Prostate gland (tissue), 2 donors: Measurements from ENCODE around the gene GABARAP. TPM values are rescaled to one million over a fixed set of nuclear protein-coding genes. Genes with fewer than 3 reads are reported as not detected.

Source experiments
- DNase-seq: peaks from one replicate; pipeline ENCODE4 v3.0.0-alpha.2; 2019; ENCODE audit warnings: low spot score
- H3K27ac ChIP-seq, 2 donors: fragments of 200-600 bp; sonication (generic); 2 replicates each; pipeline ENCODE4 v1.5.1; 2017 to 2019
- H3K27me3 ChIP-seq: fragments of 200-600 bp; sonication (generic); replicated peaks from 2 replicates; pipeline ENCODE4 v1.5.1; 2019; ENCODE audit not compliant: insufficient read depth
- H3K36me3 ChIP-seq, 2 donors: fragments of 200-600 bp; sonication (generic); 1 replicate in 1 of 2; 2 replicates in 1 of 2; pipeline versions ENCODE4 v1.5.1 to v1.8.1; 2017 to 2019
- H3K4me1 ChIP-seq: fragments of 200-600 bp; sonication (generic); replicated peaks from 2 replicates; pipeline ENCODE4 v1.5.1; 2019
- H3K4me3 ChIP-seq, 2 donors: fragments of 200-600 bp; sonication (generic); 2 replicates each; pipeline ENCODE4 v1.5.1; 2017 to 2019
- H3K9me3 ChIP-seq: fragments of 200-600 bp; sonication (generic); 2 replicates; pipeline ENCODE4 v1.5.1; 2017
- POLR2A ChIP-seq: fragments of 450-650 bp; IDR thresholded peaks from one replicate; pipeline ENCODE4 v1.6.1; 2016; ENCODE audit warnings: antibody characterized with exemption, mild to moderate bottlenecking
- POLR2AphosphoS5 ChIP-seq: sonication (generic); formaldehyde crosslinking; IDR thresholded peaks from one replicate; pipeline ENCODE4 v1.6.1; 2017; ENCODE audit warnings: antibody characterized with exemption
- WGBS: methylation state at CpG from one replicate; pipeline ENCODE4 v1.1.5; 2018; 5-methylcytosine and 5-hydroxymethylcytosine counted together
- intact Hi-C: fragments of 100-400 bp; cut with DNase I; formaldehyde crosslinking; loops from one replicate; pipeline ENCODE4 v1.14.2; 2022
- total RNA-seq, 2 donors: library from RNA; depleted of rRNA; stranded (reverse); fragments of >200 nt; gene quantifications; one replicate each; pipeline ENCODE4 v1.1.0, GENCODE V29; 2016
- TF ChIP-seq, protein P1 (sequence below), 4 experiments: fragments of 200-600 bp in 2 of 4; fragments of 450-650 bp in 2 of 4; sonication (generic) in 2 of 4; IDR thresholded peaks; 1 replicate in 3 of 4; 2 replicates in 1 of 4; pipeline ENCODE4 v1.5.1; 2016 to 2019; ENCODE audit warnings: antibody characterized with exemption in 4 of 4, mild to moderate bottlenecking in 2 of 4, moderate library complexity in 2 of 4

Gene GABARAP
- 100 to 1,000 TPM; 493 to 527 TPM for total RNA-seq

DNA sequence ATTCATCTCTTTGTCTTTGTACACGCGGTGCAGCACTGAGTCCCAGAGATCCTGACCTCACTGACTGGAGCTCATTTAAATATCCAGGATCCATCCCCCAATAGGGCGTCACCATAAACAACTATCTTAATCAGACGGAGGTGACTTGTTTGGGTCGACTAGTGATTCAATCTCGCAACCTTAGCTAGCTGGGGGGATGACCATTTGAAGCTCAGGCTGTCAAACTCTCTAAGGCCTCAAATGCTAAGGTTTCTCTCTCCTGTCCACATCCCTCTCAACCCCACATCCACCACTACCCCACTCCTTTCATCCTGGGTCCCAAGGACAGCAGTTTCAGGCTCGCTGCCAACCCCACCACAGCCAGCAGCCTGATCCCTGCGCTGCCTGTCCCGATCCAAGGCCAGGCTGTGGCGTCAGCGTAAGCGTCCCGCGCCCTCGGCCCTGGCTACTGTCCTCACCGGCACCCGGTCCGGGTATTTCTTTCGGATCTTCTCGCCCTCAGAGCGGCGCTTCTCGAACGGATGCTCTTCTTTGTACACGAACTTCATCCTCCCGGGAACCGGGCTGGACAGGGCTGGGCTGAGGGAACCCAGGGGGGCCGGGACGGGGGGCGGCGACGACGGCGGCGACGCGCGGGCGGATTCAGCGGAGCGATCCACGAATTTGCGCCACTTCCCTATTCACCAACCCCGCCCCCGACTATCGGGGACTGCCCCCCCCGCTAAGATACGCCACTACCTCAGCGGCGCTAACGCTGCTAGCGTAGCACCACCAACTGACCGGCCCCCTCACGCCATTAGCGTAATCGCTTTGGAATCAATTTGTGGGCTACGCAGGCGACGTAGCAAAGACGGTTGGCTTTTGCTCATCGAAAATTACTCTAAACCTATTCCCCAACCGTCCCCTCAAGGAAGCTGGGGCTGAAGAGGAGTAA is at the start of gene GABARAP:
GABARAP (minus strand) TSS at position 667 of the 934 bp plus-strand sequence; CDS start at position 548, 119 bp downstream.
- Histone ChIP-seq H3K27me3 (no peaks in the 10 kb centered on the region), H3K36me3 (peaks cover 0 to 18% of the 10 kb centered on the region in 2 donors), H3K4me1 (peaks cover 14% of the 10 kb centered on the region), H3K9me3 (no peaks in the 10 kb centered on the region), H3K27ac (peak within 1 kb of the TSS; percentile 98), H3K4me3 (peak within 1 kb of the TSS; percentile 76 to 84)
- intact Hi-C loops, result no loop called here
- TF ChIP-seq POLR2AphosphoS5 (peak; percentile 21), POLR2A (peak; percentile 76)
- TF ChIP-seq, protein P1, sequence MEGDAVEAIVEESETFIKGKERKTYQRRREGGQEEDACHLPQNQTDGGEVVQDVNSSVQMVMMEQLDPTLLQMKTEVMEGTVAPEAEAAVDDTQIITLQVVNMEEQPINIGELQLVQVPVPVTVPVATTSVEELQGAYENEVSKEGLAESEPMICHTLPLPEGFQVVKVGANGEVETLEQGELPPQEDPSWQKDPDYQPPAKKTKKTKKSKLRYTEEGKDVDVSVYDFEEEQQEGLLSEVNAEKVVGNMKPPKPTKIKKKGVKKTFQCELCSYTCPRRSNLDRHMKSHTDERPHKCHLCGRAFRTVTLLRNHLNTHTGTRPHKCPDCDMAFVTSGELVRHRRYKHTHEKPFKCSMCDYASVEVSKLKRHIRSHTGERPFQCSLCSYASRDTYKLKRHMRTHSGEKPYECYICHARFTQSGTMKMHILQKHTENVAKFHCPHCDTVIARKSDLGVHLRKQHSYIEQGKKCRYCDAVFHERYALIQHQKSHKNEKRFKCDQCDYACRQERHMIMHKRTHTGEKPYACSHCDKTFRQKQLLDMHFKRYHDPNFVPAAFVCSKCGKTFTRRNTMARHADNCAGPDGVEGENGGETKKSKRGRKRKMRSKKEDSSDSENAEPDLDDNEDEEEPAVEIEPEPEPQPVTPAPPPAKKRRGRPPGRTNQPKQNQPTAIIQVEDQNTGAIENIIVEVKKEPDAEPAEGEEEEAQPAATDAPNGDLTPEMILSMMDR (IDR thresholded peaks at IDR 0.05), result peak in 1 of 4 experiments; percentile 6
- whole genome bisulfite sequencing, result under 1% methylated on average over 58 of the region's 62 CpGs
- DNase-seq, result peak; percentile 93

DNA sequence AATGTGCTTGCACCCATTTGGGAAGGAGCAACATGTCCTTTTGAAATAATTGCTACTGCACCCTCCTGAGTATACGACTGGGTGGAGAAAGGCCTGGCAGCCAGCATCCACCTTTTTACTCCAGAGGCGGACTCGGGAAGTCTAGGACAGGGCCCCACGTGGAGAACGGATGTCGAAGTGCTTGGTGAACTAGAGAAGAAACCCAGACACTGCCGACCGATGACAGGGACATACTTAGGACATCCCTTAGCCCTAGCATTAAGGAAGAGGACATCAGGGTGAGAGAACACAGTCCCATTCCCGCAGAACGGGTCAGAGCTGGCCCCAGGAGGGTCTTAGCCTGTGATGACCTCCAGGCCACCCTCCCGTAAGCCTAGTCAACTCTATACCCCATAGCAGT is 48.4 kb upstream of the GABARAP start:
- peaks cover 10% of the 10 kb centered on the region for H3K4me1 ChIP-seq
- no peaks in the 10 kb centered on the region for H3K9me3 ChIP-seq
- H3K27me3 ChIP-seq, result no peaks in the 10 kb centered on the region
- H3K27ac ChIP-seq, result no peak overlapping the region
- H3K36me3 ChIP-seq, result no peaks in the 10 kb centered on the region
- no peak overlapping the region for H3K4me3 ChIP-seq
- intact Hi-C loops, result no loop called here
- TF ChIP-seq POLR2A (no peak), POLR2AphosphoS5 (no peak)
- TF ChIP-seq, protein P1 (IDR thresholded peaks at IDR 0.05), result no peak
- DNase-seq, result no peak
- WGBS, result 73% methylated on average over 11 of the region's 11 CpGs

DNA sequence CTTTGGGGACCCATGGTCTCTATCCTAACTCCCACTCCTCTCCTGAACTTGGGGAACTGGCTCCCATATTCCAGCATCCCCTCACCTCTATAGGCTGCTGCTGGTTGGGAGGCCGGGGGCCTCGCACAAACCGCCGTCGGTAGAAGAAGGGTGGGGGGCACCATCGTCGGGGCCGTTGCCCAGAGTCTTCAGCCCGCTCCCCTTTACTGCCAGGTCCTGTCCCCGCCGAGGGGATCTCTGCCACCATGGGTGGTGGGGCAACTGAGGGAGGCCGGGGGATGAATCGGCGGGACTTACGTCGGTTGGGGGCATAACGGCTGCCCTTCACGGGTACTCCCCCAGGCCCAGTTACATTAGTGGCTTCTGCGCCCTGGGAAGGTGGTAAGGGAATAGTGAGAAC is 47.9 kb upstream of the GABARAP start:
- no peak for DNase-seq
- TF ChIP-seq POLR2A, result no peak
- TF ChIP-seq, protein P1 (IDR thresholded peaks at IDR 0.05), result no peak
- TF ChIP-seq POLR2AphosphoS5, result no peak
- Histone ChIP-seq H3K9me3 (no peaks in the 10 kb centered on the region), H3K4me1 (peaks cover 10% of the 10 kb centered on the region), H3K27me3 (no peaks in the 10 kb centered on the region), H3K36me3 (no peaks in the 10 kb centered on the region), H3K4me3 (no peak overlapping the region), H3K27ac (no peak overlapping the region)
- intact Hi-C loops, result no loop called here
- 93% methylated on average over 19 of the region's 19 CpGs for WGBS

DNA sequence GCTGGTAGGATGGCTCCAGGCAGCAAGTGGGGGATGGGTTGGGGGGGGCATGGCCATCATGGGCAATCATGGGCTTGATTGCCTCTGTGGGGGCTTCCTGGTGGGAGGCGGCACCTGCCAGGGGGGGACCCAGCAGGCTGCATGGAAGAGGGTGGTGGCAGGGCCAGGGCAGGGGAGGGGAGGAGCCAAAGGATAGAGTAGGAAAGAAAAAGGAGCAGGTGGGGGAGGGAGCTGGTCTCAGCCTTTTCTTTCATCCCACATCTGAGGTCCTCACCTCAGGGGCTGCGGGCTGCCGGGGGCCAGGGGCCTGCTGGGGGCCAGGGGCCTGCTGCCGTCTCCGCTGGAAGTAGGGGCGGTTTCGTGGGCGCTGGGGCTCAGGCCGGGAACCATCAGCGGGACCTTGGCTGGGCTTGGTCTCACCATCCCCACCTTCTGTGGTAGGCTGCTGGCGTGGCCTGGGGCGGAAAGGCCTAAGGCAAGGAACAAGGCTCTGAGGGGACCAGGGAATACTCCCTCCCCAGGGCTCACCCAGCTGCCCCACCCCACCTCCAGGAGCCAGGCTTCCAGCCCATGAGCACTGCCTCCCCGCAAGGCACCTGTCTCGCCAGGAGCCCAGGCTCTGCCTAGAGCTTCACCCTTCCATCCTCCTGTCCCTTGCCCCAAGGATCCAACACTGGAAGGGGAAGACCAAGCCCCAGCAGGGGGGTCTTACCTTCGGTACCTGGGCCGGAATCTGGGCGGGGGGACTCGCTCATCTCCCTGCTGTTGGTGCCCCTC is 47.2 kb upstream of the GABARAP start:
- Histone ChIP-seq H3K36me3 (no peaks in the 10 kb centered on the region), H3K27ac (no peak overlapping the region), H3K9me3 (no peaks in the 10 kb centered on the region), H3K4me3 (no peak overlapping the region), H3K27me3 (no peaks in the 10 kb centered on the region), H3K4me1 (peaks cover 4% of the 10 kb centered on the region)
- DNase-seq, result no peak
- intact Hi-C loops, result loop anchor here (10.0 kb wide), 1 partner anchor 245 kb away; the partner anchor contains the start of gene SLC16A11
- WGBS, result 77% methylated on average over 18 of the region's 18 CpGs
- TF ChIP-seq, protein P1 (IDR thresholded peaks at IDR 0.05), result no peak
- TF ChIP-seq POLR2AphosphoS5, result no peak
- TF ChIP-seq POLR2A, result no peak
